ENCODE data around the gene SIGLEC6.

DNA sequence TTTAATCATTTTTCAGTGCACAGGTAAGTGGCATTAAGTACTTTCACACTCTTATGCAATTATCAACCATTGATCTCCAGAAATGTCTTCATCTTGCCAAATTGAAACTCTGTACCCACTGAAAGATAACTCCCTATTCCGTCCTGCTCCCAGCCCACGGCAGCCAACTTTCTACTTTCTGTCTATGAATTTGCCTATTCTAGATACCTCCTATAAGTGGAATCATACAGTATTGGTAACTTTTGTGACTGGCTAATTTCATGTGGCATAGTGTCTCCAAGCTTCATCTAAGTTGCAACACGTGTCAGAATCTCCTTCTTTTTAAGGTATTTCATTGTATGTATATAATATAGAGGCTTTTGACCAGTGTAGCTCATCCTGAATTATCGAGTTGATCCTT is 58.9 kb downstream of the SIGLEC6 start:
- TF ChIP-seq POLR2A (IDR thresholded peaks at IDR 0.05) = no peak
- TF ChIP-seq, protein P1, sequence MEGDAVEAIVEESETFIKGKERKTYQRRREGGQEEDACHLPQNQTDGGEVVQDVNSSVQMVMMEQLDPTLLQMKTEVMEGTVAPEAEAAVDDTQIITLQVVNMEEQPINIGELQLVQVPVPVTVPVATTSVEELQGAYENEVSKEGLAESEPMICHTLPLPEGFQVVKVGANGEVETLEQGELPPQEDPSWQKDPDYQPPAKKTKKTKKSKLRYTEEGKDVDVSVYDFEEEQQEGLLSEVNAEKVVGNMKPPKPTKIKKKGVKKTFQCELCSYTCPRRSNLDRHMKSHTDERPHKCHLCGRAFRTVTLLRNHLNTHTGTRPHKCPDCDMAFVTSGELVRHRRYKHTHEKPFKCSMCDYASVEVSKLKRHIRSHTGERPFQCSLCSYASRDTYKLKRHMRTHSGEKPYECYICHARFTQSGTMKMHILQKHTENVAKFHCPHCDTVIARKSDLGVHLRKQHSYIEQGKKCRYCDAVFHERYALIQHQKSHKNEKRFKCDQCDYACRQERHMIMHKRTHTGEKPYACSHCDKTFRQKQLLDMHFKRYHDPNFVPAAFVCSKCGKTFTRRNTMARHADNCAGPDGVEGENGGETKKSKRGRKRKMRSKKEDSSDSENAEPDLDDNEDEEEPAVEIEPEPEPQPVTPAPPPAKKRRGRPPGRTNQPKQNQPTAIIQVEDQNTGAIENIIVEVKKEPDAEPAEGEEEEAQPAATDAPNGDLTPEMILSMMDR (IDR thresholded peaks at IDR 0.05) = no peak

All from uterus (tissue), 2 donors.